ENCODE measurements around the gene PTPRE. TPM values are rescaled to one million over a fixed set of nuclear protein-coding genes. Genes with fewer than 3 reads are reported as not detected.

The PTPRE gene
- total and polyA plus RNA-seq, 10 of the 15 experiments (the other 5 are each of a cell fraction or from before 2014, with no cell fraction given) = 2.9 to 7.6 (median 5.8) TPM

GRCh38 chr10:128087884-128088709 lies 181.2 kb downstream of the PTPRE start (continued):
- no peak for TF ChIP-seq ZBTB40 (IDR thresholded peaks at IDR 0.05; ENCODE audit: borderline replicate concordance)
- no peak for TF ChIP-seq ZNF207 (IDR thresholded peaks at IDR 0.05; ENCODE audit: borderline replicate concordance)
- TF ChIP-seq ZBED1 (IDR thresholded peaks at IDR 0.05; ENCODE audit: borderline replicate concordance) = no peak
- no peak for TF ChIP-seq NKRF (conservative IDR thresholded peaks at IDR 0.05)
- no peak for TF ChIP-seq YY1 (IDR thresholded peaks at IDR 0.05; ENCODE audit: low read depth, low read length)
- TF ChIP-seq ZNF274 (IDR thresholded peaks at IDR 0.05; ENCODE audit: insufficient read depth, insufficient read length) = no peak
- TF ChIP-seq BCL3 (IDR thresholded peaks at IDR 0.05; ENCODE audit: borderline replicate concordance, insufficient read depth, low read depth, low read length, poor library complexity, severe bottlenecking) = no peak
- no peak for TF ChIP-seq TCF7 (IDR thresholded peaks at IDR 0.05; ENCODE audit: borderline replicate concordance)
- TF ChIP-seq JUND (IDR thresholded peaks at IDR 0.05; ENCODE audit: low read depth, low read length) = no peak
- no peak for TF ChIP-seq MAX (IDR thresholded peaks at IDR 0.05; ENCODE audit: low read depth, low read length)
- TF ChIP-seq HCFC1 (IDR thresholded peaks at IDR 0.05; ENCODE audit: low read length) = no peak
